GM19463 (cell line): ENCODE data around the gene PACS1.

Source experiments
- ATAC-seq: cut with Tn5 transposase; IDR thresholded peaks from one replicate; pipeline ENCODE4 v1.9.1; 2021; ENCODE audit warnings: mild to moderate bottlenecking, moderate library complexity; ENCODE audit not compliant: unreplicated experiment

The PACS1 gene

DNA sequence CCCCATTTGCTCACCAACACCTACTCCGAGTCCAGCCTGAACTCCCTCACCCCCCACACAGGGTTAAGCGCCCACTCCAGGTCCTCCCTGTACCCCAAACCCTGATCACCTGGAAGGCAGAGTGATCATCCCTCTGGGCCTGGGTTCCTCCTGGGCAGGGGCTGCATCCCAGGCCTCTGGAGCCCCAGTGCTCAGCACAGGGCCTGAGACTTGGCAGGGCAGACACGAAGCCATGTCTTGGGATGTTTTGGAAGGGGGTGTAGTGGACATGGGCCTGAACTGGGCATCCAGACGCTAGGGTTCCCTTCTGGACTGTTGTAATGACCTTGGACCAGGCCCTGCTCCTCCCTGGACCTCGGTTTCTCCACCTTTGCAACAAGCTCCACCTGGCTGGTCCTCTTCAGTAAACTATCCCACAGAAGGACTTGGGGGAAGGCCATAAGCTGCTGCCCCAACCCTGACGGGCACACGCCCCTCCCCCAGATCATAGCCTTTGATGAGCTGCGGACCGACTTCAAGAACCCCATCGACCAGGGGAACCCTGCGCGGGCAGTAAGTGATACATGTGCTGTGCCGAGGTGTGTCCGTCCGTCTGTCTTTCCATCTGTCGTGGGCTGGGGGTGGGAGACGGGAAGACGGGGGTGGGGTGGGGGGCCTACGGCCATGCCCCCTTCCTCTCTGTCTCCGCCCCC is 211.8 kb downstream of the PACS1 start:
- no peak for ATAC-seq

DNA sequence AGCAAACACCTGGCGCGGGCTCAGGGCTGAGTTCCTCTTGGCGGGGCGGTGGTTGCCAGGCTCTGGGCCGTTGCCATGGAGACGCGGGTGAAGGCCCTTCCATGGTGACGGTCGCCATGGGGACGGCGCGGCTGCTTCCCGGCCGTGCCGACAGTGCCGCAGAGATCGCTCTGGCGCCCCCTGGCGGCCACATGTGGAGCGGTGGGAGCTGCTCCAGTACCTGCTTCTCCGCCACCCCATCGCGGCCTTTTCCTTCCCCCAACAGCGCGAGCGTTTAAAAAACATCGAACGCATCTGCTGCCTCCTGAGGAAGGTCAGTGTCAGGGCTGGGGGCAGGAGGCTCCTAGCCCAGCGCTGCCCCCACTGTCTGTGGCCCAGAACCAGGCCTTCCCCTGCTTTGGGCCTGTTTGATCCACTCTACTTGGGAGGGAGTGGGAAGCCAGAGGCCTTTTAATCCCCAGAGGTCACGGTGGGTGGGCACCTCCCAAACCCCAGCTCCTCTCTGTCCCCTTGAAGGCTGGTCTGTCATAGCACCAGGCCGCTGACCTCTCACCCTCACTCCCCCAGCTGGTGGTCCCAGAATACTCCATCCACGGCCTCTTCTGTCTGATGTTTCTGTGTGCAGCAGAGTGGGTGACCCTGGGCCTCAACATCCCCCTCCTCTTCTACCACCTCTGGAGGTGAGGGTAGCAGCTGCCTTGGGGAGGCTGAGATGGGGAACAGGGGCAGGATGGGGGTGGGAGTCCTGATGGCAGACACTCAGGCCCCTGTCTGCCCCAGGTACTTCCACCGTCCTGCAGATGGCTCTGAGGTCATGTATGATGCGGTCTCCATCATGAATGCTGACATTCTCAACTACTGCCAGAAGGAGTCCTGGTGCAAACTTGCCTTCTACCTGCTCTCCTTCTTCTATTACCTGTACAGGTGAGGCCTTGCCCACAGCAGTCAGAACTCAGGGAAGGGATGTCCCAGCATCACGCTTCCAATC is 212.7 kb downstream of the PACS1 start:
- peak; percentile 88 for ATAC-seq

DNA sequence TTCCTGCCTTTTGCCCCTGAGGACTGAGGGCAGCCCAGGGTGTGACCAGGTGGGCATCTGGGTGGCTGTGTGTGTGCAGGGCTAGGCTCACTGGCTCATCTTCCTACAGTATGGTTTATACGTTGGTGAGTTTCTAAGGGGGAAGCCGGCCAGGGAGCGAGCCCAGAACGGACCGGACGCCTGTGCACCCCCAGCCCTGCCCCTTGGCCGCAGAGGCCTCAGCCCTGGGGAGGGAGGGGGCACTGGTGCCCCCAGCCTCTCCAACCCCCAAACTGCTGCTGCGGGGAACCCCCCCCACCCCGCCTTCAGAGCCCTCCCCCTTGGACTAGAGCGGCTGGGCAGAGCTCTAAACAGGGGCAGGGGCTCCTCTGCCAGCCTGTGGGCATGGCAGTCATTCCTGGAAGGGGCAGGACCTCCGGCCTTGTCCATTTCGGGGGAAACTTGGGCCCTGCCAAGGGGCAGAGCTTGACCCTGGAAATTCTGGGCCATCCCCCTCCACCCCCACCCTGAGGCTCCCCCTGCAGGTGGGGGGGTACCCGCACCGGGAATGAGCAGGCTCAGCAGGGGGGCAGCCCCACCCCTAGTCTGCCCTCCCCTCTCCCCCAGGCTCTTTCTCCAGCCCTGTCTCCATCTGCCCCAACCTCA is 213.5 kb downstream of the PACS1 start:
- no peak for ATAC-seq

DNA sequence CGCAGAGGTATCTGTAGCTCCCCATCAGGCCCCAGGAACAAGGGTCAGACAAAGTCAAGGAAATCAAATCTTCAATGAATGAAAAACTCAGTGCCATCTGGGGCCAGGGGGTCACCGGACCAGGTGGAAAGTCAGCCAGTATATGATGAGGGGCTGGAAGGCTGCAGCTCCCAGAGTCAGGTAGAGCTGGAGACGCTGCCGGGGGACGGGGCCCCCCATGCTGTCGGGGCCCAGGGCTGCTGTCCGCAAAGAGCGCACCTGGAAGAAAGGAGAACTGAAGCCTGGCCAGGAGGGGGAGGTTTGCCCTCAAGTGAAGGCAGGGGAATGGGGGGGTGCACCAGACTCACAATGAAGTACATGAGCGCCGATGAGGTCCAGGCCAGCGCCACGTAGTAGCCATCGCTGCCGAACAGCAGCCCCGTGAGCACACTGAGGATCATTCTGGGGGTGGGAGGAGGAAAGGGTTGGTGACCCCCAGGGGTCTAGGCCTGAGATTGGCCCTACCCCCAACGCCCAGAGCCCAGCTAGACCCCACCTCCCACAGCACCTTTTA is 214.5 kb downstream of the PACS1 start:
- no peak for ATAC-seq

DNA sequence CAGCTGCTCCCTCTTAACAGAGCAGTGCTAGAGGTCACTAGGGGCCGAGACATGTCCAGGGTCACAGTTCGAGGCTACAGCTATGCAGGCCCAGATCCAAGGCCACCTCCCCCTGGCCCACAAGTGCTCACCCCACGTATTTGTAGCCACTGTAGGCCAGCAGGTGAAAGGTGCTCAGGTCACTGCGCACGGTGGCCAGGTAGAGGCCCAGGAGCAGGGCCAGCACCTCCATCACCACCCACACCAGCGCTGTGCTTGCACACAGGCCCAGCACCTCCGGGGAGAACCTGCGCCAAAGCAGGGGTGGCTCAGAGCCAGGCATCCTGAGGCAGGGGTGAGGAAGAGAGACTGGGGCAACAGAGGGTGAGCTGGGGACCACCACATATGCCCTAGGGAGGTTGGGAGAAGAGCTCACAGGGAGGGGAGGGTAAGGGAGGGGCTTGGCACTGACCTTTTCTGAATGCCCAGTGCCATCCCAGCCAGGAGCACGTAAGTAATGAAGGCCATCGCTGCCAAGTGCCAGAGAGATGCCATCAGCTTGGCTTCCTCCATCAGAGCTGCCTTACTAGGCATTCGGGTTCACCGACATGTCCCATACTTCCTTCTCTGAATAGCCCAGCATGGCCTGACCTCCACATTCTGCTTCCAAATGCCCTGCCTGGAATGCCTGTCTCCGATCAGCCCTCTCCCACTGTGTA is 215.3 kb downstream of the PACS1 start:
- no peak for ATAC-seq

DNA sequence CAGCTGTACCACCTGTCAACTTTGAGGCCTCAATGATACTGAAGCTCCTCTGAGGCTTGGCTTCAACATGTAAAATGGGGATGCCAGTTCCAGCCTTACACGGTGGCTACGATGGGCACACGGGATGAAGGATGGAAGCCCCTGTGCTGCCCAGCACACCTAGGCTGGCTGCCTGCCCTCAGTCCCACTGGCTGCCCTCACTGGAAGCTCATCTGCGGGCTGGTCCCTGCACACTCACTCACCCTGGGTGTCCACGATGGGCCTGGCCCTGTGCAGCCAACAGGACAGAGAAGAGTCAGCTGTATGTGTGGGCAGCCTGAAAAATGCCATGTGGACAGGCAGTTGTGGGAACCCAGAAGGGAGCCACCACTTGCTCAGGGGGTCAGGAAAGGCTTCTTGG is 216.6 kb downstream of the PACS1 start:
- no peak for ATAC-seq

DNA sequence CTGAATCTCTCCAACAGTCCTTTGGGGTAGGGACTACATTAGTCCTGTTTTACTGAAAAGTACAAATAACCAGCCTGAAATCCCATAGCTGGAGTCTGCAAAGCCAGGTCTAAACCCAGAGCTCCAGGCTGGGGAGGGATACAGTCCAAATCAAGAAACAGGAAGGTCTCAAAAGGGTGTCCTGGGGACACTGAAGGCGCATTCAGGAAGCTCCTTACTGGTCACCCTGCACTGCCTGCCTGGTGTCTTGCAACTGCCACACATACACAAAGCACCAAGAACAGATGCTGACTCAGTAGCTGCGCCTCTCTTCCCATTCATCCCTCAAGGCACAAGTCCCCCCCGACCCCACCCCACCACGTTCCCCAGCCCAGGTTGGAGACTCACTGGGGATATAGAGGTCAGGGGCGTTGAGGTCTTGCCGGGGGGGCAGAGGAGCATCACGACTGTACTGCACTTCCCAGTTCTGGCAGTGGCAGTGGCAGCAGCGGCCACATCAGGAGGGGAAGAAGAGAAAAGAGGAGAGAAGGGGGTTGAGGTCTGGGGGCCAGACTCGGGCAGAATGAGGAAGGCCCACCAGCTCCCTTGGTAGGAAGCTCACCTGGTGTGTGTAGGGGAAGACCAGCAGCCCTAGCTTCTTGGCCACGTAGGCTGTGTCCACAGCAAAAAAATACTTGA is 217.3 kb downstream of the PACS1 start:
- ATAC-seq = no peak

DNA sequence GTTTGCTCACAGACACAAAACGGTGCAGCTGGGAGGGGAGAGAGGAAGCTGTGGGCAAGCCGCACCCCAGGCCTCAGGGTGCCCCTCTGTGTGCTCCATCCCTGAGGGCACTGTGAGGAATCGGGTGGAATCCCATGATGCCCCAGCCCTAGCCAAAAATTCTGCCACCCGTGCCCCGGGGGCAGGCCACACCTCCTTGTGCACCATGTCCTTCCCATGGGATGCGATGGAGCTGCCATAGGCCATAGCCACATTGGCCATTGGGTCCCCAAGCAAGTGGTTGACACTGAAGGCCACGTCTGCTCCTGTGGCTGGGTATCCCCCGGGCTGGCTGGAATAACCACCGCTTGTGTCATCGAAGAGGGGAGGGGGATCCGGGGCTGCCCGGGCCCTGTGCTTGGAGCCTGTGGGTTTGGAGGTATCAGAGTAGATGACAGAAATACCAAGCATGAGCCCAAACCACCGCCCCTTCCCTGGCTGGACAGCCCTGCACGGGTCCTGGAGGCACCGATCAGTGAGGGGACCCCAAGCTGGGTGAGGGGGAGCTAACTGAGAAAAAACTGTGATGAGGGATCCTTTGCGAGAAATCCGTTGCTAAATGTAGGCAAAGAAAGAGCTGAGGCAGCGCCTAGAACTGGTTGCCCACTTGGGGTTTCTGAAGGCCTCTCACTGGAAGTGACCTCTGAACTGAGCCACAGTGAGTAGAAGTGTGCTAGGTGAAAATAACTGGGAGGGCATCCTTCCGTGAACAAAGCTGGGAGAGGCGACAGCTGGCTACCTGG is 218.0 kb downstream of the PACS1 start:
- ATAC-seq = no peak

DNA sequence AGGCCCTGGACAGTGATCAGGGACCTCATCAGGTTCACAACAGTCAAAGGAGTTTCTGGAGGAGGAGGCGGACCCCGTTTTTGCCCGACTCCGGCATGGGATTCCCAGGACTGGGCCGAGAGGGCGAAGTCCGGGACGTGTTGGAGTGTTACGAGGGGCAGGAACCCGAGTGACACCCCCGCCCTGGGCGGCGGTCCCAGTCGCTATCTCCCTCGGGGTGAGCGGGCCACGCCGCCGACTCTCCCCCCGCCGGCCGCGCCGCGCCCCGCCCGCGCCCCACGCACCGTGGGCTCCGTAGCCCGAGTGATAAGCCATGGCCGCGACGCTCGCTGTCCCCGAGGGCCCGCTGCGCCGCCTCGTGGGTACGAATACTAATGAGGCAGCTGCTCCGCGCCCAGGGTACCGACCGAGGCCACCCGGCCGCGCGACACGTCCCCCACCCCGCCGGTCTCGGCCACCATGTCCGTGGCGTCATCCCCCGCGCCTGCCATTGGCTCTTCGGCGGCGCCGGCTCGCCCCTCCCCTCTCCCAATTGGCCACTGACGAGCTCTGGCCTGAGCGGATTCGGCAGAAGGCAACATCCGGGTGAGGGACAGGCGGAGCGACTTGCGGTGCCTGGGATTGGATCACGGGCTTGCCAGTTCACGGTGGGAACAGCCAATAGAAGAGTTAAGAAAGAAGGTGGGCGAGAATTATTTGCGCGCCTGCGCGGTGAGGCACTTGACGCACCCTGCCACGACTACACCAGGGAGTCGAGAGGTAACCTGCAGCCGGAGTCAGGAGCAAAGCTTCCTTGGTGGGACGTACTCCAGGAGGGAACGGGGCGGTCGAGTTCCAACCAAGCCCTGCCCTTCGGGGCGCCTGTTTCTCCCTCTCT is 218.8 kb downstream of the PACS1 start, which contains the start of gene YIF1A:
Gene YIF1A, minus strand, starts transcription at position 473 of the 877 bp plus-strand sequence. Its CDS starts 158 bp downstream, at position 315.
- ATAC-seq = peak; percentile 90

DNA sequence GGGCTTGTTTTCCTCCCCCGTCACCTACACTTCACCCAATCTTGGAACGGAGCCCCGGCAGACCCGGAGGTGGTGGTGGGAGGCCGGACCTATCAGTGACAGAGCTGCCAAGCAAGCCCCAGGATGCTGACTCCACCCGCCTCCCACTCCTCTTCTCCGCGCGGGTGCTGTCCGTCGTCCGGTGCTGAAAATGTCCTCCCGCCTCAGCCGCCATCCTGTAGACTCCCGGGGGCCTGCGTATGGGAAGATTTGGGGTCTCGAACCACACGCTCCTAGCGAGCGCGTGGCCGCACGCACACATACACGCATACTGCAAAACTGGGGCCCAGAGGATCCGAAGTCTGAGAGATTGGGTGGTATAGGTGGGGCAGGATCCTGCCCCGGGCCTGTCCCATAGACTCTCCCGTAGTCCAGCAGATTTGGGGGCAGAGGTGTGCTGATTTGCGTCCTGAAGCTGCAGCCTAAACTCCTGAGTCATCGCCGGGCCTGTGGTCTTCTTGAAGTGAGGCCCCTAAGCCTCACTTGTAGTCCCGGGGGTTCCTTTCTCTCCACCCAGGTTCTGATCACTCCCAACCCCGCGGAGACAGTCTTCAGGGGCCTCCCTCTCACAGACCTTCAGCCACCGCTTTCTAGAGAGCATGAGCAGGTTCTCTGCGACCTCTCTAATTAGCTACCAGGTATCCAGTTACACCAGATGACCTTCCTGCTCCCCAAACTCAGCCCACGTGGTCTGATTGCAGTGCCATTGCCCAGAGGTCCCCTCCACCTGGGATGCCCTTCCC is 219.7 kb downstream of the PACS1 start:
- ATAC-seq = peak; percentile 31

DNA sequence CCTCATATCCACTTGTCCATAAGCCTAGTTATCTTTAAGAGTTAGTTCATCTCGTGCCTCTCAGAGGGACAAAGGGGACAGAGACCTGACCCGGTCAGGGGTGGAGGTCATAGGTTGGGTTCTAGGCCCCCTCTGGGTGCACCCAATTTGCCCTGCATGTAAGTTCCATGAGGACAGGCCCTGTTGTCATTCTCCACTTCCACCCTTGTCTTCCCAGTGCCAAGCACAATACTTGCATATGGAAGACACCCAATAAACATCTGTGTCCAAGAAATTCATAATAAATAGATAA is 220.2 kb downstream of the PACS1 start:
- ATAC-seq = no peak

DNA sequence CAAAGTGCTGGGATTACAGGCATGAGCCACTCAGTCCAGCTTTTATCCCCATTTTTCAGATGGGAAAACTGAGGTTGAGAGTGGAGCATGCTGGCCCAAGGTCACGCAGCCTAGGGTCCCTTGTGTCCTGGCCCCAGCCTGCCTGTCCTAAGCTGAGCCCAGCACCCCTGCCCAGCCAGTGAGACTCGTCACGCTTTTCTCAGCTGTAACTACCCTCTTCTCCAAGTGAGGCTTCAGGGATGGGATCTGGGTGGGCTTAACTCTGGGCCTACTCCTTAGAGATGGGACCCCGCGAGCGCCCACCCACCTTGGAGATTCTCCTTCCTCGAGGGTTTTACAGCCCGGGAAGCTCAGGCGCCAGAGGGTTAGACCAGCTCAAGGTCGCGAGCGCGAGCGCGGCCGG is 221.2 kb downstream of the PACS1 start:
- no peak for ATAC-seq

DNA sequence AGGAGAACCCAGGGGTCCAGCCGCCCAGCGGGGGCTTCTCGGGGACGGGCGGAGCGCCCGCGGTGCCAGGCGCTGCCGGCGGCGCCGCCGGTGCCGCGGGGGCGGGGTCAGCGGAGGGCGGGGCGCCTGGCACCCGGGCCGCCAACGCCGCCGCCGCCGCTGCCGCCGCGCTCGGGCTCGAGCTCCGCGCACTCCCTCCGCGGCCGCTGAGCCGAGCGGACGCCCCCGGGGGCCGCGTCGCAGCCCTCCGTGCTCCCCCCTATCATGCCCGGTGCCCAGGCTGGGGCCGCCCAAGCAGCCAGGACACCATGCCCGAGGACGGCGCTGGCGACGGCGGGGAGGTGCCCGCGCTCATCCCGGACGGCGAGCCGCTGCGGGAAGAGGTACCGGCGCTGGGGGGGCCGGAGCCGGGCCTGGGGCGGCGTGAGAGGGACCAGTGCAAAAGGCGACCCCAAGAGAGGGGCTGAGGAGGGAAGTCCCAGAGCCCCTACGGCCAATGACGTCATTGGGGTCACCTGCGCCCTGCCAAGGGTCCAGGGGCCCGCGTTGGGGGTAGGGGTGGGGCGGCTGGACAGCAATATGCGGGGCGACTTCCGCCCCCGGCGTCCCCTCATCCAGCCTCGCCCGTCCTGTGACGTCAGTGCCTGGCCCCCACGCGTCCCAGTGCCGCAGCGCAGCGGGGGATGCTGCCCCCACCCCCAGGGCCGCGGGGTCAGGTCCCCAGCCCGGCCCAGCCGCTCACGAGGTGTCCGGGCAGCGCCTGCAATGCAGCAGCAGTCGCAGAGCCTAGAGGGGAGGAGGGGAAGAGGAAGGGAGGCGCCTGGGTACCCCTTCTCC is 221.9 kb downstream of the PACS1 start, which contains the start of gene TMEM151A:
Gene TMEM151A, plus strand, starts transcription at position 189 of the 837 bp plus-strand sequence. Its CDS starts 120 bp downstream, at position 309.
- ATAC-seq = no peak

DNA sequence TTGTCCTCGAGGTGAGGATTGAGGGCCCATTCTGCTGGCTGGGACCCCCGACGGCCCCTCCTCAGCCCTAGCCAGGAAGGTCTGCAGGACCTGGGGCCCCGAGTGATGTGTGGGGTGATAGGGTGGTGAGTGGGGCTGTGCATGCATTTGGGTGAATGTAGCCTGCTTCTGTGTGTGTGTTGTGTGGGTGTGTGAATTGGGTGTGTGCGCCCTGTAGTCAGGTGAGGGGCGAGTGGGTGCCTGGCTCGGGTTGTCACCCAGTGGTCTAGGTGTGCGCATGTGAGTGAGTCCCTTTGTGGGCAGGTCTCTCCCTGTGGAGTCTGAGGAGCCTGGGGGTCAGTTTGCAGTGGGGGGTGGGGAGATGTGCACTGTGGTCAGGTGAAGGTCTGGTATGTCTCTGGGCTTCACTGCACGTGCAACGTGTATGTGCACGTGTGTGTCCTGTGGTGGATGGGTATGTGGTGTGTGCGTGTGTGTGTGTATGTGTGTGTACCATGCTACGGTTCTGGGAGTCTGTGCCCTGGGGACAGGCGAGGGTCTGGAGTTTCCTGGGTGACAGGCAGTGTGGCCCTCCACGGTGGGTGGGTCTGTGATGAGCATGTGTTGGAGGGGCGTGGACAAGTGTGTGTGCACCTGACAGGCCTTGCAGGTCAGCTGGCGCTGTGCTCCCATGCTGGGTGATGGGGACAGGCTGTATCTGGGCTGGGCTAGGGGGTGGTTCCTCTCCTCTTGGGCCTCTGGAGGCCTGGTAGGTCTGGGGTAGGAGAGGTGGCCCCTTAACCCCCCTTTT is 222.7 kb downstream of the PACS1 start:
- ATAC-seq = no peak

DNA sequence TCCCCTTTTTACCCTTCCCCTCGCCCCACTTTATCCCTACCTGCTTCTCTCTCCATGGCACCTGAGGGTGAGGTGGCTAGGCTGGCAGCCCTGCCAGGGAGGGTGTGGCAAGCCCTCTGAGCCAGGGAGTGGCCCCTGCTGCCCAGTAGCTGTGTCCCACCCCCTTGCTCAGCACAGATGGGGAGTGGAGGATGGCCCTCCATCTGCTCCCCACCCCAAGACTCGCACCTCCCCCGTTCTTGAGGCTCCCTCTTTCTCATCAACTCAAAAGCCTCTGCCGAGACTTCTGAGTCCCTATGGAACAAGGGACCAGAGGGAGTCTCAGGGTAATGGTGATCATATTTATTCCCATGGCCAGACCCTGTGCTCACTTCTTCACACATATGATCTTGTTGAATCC is 223.3 kb downstream of the PACS1 start:
- no peak for ATAC-seq
